WTC11 (cell line): ENCODE measurements around the gene HMGB1. TPM values are rescaled to one million over a fixed set of nuclear protein-coding genes. Genes with fewer than 3 reads are reported as not detected.

ENCODE experiments used
- ATAC-seq: fragments of 200-7000 bp; cut with Tn5 transposase; 2 replicates; pipeline ENCODE4 v1.10.0; 2021; ENCODE audit warnings: mild to moderate bottlenecking, moderate library complexity
- CTCF ChIA-PET: fragments of 300-600 bp; sonication (Branson Sonifier 250); formaldehyde crosslinking; loops from one replicate; lab custom pipeline; 2021; ENCODE audit warnings: antibody characterized with exemption; lab: Charles Lee
- POLR2A ChIA-PET: fragments of 350-600 bp; sonication (Branson Sonifier 250); formaldehyde crosslinking; loops from one replicate; lab custom pipeline; 2021; ENCODE audit warnings: antibody characterized with exemption; lab: Charles Lee
- DNase-seq: peaks from one replicate; pipeline ENCODE4 v3.0.0; 2021; ENCODE audit warnings: low spot score
- H3K27ac Mint-ChIP-seq: 2 replicates; pipeline ENCODE4 v1.8.0; 2021; ENCODE audit warnings: mixed read lengths
- H3K27me3 Mint-ChIP-seq: 2 replicates; pipeline ENCODE4 v1.8.0; 2021; ENCODE audit warnings: low read depth, mild to moderate bottlenecking, moderate library complexity, mixed read lengths
- H3K36me3 Mint-ChIP-seq: 2 replicates; pipeline ENCODE4 v1.8.0; 2021; ENCODE audit warnings: mixed read lengths
- H3K4me1 Mint-ChIP-seq: 2 replicates; pipeline ENCODE4 v1.8.0; 2022; ENCODE audit warnings: mixed read lengths
- H3K4me3 Mint-ChIP-seq: 2 replicates; pipeline ENCODE4 v1.8.0; 2021; ENCODE audit warnings: mild to moderate bottlenecking, moderate library complexity, mixed read lengths
- H3K9me3 Mint-ChIP-seq: 2 replicates; pipeline ENCODE4 v1.8.0; 2021; ENCODE audit warnings: mixed read lengths
- ATF6 ChIP-seq: sonication (generic); formaldehyde crosslinking; IDR thresholded peaks from 2 replicates; pipeline ENCODE4 v1.8.1; 2023; ENCODE audit warnings: mild to moderate bottlenecking, missing genetic modification reagents
- ESRRA ChIP-seq: sonication (generic); formaldehyde crosslinking; IDR thresholded peaks from 2 replicates; pipeline ENCODE4 v1.8.1; 2022; ENCODE audit warnings: mild to moderate bottlenecking, missing genetic modification reagents, borderline replicate concordance
- IRF2 ChIP-seq: sonication (generic); formaldehyde crosslinking; IDR thresholded peaks from 2 replicates; pipeline ENCODE4 v1.8.0; 2022; ENCODE audit warnings: low read depth, missing genetic modification reagents, borderline replicate concordance
- JUN ChIP-seq: sonication (generic); formaldehyde crosslinking; IDR thresholded peaks from 2 replicates; pipeline ENCODE4 v1.8.0; 2023; ENCODE audit warnings: mild to moderate bottlenecking, missing genetic modification reagents
- MYBL2 ChIP-seq: sonication (generic); formaldehyde crosslinking; IDR thresholded peaks from 2 replicates; pipeline ENCODE4 v1.8.1; 2023; ENCODE audit warnings: mild to moderate bottlenecking, moderate library complexity, missing genetic modification reagents
- NR3C1 ChIP-seq: sonication (generic); formaldehyde crosslinking; conservative IDR thresholded peaks from 2 replicates; pipeline ENCODE4 v1.8.1; 2023; ENCODE audit warnings: low read depth, mild to moderate bottlenecking, missing genetic modification reagents
- SMAD3 ChIP-seq: sonication (generic); formaldehyde crosslinking; IDR thresholded peaks from 2 replicates; pipeline ENCODE4 v1.8.0; 2022; ENCODE audit warnings: missing genetic modification reagents, mild to moderate bottlenecking, borderline replicate concordance
- TCF7 ChIP-seq: sonication (generic); formaldehyde crosslinking; IDR thresholded peaks from 2 replicates; pipeline ENCODE4 v1.8.0; 2022; ENCODE audit warnings: mild to moderate bottlenecking, low read depth, missing genetic modification reagents, moderate library complexity
- ZBTB21 ChIP-seq: sonication (generic); formaldehyde crosslinking; IDR thresholded peaks from 2 replicates; pipeline ENCODE4 v1.8.1; 2023; ENCODE audit warnings: mild to moderate bottlenecking, missing genetic modification reagents, borderline replicate concordance
- ZNF121 ChIP-seq: sonication (generic); formaldehyde crosslinking; IDR thresholded peaks from 2 replicates; pipeline ENCODE4 v1.8.0; 2023; ENCODE audit warnings: missing genetic modification reagents
- ZNF396 ChIP-seq: fragments of 250-450 bp; sonication (Bioruptor Pico); IDR thresholded peaks from 2 replicates; pipeline ENCODE4 v1.8.0; 2021; ENCODE audit warnings: mild to moderate bottlenecking, moderate library complexity, borderline replicate concordance
- ZNF423 ChIP-seq: fragments of 250-450 bp; sonication (Bioruptor Pico); IDR thresholded peaks from 2 replicates; pipeline ENCODE4 v2.1.2; 2022; ENCODE audit warnings: mild to moderate bottlenecking, moderate library complexity
- ZNF532 ChIP-seq: fragments of 250-450 bp; sonication (Bioruptor Pico); IDR thresholded peaks from 2 replicates; pipeline ENCODE4 v1.9.0; 2021; ENCODE audit warnings: mild to moderate bottlenecking, borderline replicate concordance
- total RNA-seq: library from RNA; stranded (reverse); gene quantifications from 3 replicates; pipeline ENCODE4 v1.2.3, GENCODE V29; 2021
- TF ChIP-seq, protein P1 (sequence below): fragments of 250-450 bp; sonication (Bioruptor Pico); IDR thresholded peaks from 2 replicates; pipeline ENCODE4 v1.8.0; 2021; ENCODE audit warnings: mild to moderate bottlenecking
- TF ChIP-seq, protein P2 (sequence below): sonication (generic); formaldehyde crosslinking; IDR thresholded peaks from 2 replicates; pipeline ENCODE4 v1.8.0; 2023; ENCODE audit warnings: mild to moderate bottlenecking, missing genetic modification reagents
- TF ChIP-seq, protein P3 (sequence below): sonication (generic); formaldehyde crosslinking; IDR thresholded peaks from 2 replicates; pipeline ENCODE4 v1.8.1; 2023; ENCODE audit warnings: mild to moderate bottlenecking, moderate library complexity, missing genetic modification reagents

The HMGB1 gene
- total RNA-seq, 1 experiment from 2014 or later, result 640 TPM

GRCh38 chr13:30410705-30411125, 55.0 kb downstream of the HMGB1 start:
- Mint-ChIP-seq H3K4me3 (no peak overlapping the region), H3K4me1 (peaks cover 16% of the 10 kb centered on the region), H3K9me3 (no peaks in the 10 kb centered on the region), H3K36me3 (no peaks in the 10 kb centered on the region), H3K27ac (no peak overlapping the region), H3K27me3 (peaks cover 34% of the 10 kb centered on the region)
- POLR2A ChIA-PET, result no interaction called here
- DNase-seq, result no peak
- CTCF ChIA-PET, result no interaction called here
- ATAC-seq, result no peak
- TF ChIP-seq, protein P1, sequence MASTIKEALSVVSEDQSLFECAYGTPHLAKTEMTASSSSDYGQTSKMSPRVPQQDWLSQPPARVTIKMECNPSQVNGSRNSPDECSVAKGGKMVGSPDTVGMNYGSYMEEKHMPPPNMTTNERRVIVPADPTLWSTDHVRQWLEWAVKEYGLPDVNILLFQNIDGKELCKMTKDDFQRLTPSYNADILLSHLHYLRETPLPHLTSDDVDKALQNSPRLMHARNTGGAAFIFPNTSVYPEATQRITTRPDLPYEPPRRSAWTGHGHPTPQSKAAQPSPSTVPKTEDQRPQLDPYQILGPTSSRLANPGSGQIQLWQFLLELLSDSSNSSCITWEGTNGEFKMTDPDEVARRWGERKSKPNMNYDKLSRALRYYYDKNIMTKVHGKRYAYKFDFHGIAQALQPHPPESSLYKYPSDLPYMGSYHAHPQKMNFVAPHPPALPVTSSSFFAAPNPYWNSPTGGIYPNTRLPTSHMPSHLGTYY (CRISPR knock-in tag), result no peak
- TF ChIP-seq ATF6 (CRISPR knock-in tag) (no peak), MYBL2 (CRISPR knock-in tag) (no peak), JUN (CRISPR knock-in tag) (no peak), ZNF121 (CRISPR knock-in tag) (no peak), NR3C1 (no peak)
- TF ChIP-seq, protein P2, sequence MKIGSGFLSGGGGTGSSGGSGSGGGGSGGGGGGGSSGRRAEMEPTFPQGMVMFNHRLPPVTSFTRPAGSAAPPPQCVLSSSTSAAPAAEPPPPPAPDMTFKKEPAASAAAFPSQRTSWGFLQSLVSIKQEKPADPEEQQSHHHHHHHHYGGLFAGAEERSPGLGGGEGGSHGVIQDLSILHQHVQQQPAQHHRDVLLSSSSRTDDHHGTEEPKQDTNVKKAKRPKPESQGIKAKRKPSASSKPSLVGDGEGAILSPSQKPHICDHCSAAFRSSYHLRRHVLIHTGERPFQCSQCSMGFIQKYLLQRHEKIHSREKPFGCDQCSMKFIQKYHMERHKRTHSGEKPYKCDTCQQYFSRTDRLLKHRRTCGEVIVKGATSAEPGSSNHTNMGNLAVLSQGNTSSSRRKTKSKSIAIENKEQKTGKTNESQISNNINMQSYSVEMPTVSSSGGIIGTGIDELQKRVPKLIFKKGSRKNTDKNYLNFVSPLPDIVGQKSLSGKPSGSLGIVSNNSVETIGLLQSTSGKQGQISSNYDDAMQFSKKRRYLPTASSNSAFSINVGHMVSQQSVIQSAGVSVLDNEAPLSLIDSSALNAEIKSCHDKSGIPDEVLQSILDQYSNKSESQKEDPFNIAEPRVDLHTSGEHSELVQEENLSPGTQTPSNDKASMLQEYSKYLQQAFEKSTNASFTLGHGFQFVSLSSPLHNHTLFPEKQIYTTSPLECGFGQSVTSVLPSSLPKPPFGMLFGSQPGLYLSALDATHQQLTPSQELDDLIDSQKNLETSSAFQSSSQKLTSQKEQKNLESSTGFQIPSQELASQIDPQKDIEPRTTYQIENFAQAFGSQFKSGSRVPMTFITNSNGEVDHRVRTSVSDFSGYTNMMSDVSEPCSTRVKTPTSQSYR (CRISPR knock-in tag), result no peak
- TF ChIP-seq, protein P3, sequence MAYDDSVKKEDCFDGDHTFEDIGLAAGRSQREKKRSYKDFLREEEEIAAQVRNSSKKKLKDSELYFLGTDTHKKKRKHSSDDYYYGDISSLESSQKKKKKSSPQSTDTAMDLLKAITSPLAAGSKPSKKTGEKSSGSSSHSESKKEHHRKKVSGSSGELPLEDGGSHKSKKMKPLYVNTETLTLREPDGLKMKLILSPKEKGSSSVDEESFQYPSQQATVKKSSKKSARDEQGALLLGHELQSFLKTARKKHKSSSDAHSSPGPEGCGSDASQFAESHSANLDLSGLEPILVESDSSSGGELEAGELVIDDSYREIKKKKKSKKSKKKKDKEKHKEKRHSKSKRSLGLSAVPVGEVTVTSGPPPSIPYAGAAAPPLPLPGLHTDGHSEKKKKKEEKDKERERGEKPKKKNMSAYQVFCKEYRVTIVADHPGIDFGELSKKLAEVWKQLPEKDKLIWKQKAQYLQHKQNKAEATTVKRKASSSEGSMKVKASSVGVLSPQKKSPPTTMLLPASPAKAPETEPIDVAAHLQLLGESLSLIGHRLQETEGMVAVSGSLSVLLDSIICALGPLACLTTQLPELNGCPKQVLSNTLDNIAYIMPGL (CRISPR knock-in tag), result no peak
- TF ChIP-seq, all 79 proteins: peak for 0

- H3K9me3 Mint-ChIP-seq, result no peaks in the 10 kb centered on the region
- peaks cover 34% of the 10 kb centered on the region for H3K27me3 Mint-ChIP-seq
- no peak overlapping the region for H3K4me3 Mint-ChIP-seq
- H3K36me3 Mint-ChIP-seq, result no peaks in the 10 kb centered on the region
- ChIA-PET POLR2A (no interaction called here), CTCF (interaction anchor here (3.5 kb wide), 1 partner anchor 36 kb away, joined by 10 read pairs; no protein-coding TSS in a partner anchor)
- TF ChIP-seq ZBTB21 (CRISPR knock-in tag) (no peak), SMAD3 (CRISPR knock-in tag) (no peak), IRF2 (CRISPR knock-in tag) (no peak), TCF7 (CRISPR knock-in tag) (no peak), ZNF423 (CRISPR knock-in tag) (no peak), ESRRA (CRISPR knock-in tag) (no peak), ZNF396 (CRISPR knock-in tag) (no peak), ZNF532 (no peak)
- no peak overlapping the region for H3K27ac Mint-ChIP-seq
- ATAC-seq (no peak), DNase-seq (no peak)
- peaks cover 16% of the 10 kb centered on the region for H3K4me1 Mint-ChIP-seq
Observed at GRCh38 chr13:30409886-30410704, 55.6 kb downstream of the HMGB1 start.
